Activated naive CD4-positive, alpha-beta T cell treated with anti-CD3 and anti-CD28 coated beads, Interleukin-2, amount 50 U/mL, for 72 hours (primary cell): ENCODE results near the gene RMDN2. TPM values are rescaled to one million over a fixed set of nuclear protein-coding genes. Genes with fewer than 3 reads are reported as not detected.
A peak's percentile ranks its signal among the peaks of the same experiment; 100 is the strongest.
"Not testable (repeated sequence)": the region's sequence is repeated elsewhere in the genome, so short reads cannot be mapped to it uniquely, and the experiment has no call there.

Experiments used
- ATAC-seq, 2 donors: fragments of 150-1000 bp; cut with Tn5 transposase; 2 replicates each; pipeline ENCODE4 v1.10.0; 2021; ENCODE audit warnings: mild to moderate bottlenecking in 2 of 2, moderate library complexity in 2 of 2
- DNase-seq, 2 donors: peaks; one replicate each; pipeline ENCODE4 v3.0.0; 2021 to 2022; ENCODE audit warnings: low spot score in 2 of 2
- H3K27ac Mint-ChIP-seq, 2 donors: one replicate each; pipeline ENCODE4 v1.8.0; 2022; ENCODE audit warnings: mild to moderate bottlenecking in 2 of 2, mixed read lengths in 2 of 2
- H3K36me3 Mint-ChIP-seq, 2 donors: one replicate each; pipeline ENCODE4 v1.8.0; 2022; ENCODE audit warnings: mixed read lengths in 2 of 2
- H3K9me3 Mint-ChIP-seq, 2 donors: one replicate each; pipeline ENCODE4 v1.8.0; 2022; ENCODE audit warnings: mixed read lengths in 2 of 2
- total RNA-seq, 2 donors: library from RNA; stranded (reverse); gene quantifications; one replicate each; pipeline ENCODE4 v1.2.3, GENCODE V29; 2022

RMDN2 gene
- total RNA-seq, 2 donors from 2014 or later = 0.75 to 1.5 TPM

DNA sequence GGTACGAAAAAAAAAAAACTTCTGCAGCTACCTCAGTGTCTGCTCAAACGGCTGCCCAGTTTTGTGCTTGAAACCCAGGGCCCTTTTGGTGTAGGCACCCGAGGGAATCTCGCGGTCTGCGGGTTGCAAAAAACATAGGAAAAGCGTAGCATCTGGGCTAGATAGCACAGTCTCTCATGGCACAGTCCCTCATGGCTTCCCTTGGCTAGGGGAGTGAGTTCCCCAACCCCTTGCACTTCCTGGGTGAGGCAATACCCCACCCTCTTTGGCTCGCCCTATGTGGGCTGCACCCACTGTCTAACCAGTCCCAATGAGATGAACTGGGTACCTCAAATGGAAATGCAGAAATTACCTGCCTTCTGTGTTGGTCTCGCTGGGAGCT lies 37.6 kb downstream of the RMDN2 start:
- not testable (repeated sequence) for DNase-seq, H3K27ac Mint-ChIP-seq, ATAC-seq
- peaks cover 34% of the 10 kb centered on the region in 2 donors for H3K36me3 Mint-ChIP-seq
- peaks cover 20 to 38% of the 10 kb centered on the region in 2 donors for H3K9me3 Mint-ChIP-seq

DNA sequence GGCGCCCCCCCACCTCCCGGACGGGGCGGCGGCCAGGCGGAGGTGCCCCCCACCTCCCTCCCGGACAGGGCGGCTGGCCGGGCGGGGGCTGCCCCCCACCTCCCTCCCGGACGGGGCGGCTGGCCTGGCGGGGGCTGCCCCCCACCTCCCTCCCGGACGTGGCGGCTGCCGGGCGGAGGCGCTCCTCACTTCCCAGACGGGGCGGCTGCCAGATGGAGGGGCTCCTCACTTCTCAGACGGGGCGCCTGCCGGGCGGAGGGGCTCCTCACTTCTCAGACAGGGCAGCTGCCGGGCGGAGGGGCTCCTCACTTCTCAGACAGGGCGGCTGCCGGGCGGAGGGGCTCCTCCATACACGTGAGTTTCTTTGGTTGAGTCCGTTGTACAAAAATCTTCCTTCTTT lies 38.8 kb downstream of the RMDN2 start:
- not testable (repeated sequence) for H3K27ac Mint-ChIP-seq, ATAC-seq
- peaks cover 28 to 34% of the 10 kb centered on the region in 2 donors for H3K36me3 Mint-ChIP-seq

DNA sequence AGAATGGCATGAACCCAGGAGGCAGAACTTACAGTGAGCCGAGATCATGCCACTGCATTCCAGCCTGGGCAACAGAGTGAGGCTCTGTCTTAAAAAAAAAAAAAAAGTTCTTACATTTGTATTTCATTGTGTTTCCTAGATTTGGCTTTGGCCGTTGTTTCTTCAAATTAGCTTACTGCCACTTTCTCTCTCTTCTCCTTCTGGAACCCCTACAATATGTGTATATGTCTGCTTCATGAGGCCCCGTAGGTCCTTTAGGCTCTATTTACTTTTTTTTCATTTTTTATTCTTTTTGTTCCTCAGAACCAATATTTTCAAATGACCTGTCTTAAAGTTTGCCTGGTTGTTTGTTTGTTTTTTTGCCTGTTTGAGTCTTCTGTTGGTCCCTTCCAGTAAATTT lies 41.2 kb downstream of the RMDN2 start:
- ATAC-seq = no peak
- peaks cover 12 to 20% of the 10 kb centered on the region in 2 donors for H3K9me3 Mint-ChIP-seq
- no peak for DNase-seq
- peaks cover 17% of the 10 kb centered on the region in 2 donors for H3K36me3 Mint-ChIP-seq
- no peak overlapping the region for H3K27ac Mint-ChIP-seq

More for the DNA sequence above, 38.8 kb downstream of the RMDN2 start:
- peak in 1 of 2 donors; percentile 48 for DNase-seq
- H3K9me3 Mint-ChIP-seq = peaks cover 20 to 31% of the 10 kb centered on the region in 2 donors

DNA sequence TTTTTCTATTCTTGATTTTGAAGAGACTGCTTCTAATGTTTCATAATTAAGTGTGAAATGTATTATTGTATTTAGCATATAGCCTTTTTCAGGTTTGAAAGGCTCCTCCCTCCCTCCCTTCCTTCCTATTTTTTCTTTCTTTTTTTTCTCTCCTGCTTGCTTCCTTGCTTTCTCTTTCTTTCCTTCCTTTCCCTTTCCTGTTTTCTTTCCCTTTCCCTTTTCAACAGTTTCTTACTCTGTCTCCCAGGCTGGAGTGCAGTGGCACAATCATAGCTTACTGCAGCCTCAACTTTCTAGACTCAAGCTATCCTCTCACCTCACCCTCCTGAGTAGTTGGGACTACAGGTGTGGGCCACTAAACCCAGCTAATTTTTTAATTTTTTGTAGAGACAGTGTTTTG lies 44.6 kb downstream of the RMDN2 start:
- DNase-seq (no peak), ATAC-seq (no peak)
- peaks cover 9 to 14% of the 10 kb centered on the region in 2 donors for H3K36me3 Mint-ChIP-seq
- H3K27ac Mint-ChIP-seq = no peak overlapping the region
- H3K9me3 Mint-ChIP-seq = peaks cover 9 to 14% of the 10 kb centered on the region in 2 donors

DNA sequence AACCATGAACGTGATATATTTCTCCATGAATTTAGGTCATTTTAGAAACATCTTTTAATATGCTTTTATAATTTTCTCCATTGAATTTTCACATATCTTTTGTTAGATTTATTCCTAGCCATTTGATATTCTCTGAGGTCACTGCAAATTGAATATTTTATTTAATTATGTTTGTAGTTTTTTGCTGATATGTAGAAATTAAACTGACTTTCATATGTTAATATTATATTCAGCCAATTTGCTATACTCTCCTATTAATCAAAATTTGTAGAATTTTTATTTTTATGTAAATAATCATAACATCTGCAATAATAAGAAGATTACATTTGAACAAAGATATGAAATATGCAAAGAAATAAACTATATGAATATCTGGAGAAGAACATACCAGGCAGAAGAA lies 46.9 kb downstream of the RMDN2 start:
- H3K9me3 Mint-ChIP-seq = peaks cover 2 to 3% of the 10 kb centered on the region in 2 donors
- no peak overlapping the region for H3K27ac Mint-ChIP-seq
- ATAC-seq (no peak), DNase-seq (no peak)
- peaks cover 2 to 3% of the 10 kb centered on the region in 2 donors for H3K36me3 Mint-ChIP-seq

DNA sequence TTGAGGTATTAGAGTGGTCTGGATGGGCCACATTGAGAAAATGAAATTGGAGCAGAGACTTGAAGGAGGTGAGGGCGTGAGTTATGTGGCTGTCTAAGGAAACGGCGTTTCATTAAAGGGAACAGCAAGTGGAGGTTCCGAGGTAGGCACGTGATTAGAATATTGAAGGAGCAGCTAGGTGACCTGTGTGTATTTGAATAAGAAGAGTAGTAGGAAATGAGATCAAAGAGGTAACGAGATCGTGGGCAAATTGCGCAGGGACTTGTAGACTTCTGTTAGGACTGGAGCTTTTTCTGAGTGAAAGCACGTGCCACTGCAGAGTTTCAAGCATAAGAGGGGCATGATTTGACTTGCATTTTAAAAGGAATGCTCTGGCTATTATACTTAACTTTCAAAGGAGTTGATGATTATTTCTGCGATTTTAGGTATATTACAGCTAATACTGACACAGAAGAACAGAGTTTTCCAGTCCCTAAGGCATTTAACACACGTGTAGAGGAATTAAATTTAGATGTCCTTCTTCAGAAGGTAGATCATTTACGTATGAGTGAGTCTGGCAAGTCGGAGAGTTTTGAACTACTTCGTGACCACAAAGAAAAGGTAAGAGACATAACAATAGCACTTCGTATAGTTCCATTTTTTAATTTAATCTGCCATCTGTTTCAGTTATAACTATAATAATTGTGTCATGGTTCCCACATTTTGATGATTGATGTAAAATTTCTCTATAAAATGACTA lies 48.7 kb downstream of the RMDN2 start:
- Mint-ChIP-seq H3K27ac (no peak overlapping the region), H3K9me3 (no peaks in the 10 kb centered on the region), H3K36me3 (no peaks in the 10 kb centered on the region)
- no peak for DNase-seq
- no peak for ATAC-seq

DNA sequence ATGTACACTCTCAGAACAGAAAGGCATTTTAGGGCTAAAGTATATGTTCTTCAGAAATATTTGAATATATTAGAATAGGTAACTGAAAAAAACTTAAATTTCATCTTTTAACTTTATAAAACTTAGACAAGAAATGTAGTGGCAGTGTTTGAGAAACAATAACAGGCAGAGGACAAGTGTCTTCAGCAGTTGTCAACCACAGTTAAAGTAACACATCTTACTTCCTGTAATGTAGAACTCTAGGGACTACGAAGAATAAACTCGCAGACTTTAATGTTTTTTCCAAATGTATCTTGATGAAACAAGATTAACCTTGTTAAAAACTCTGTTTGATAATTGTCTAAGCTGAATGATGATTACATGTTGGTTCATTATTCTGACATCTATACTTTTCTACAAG lies 50.7 kb downstream of the RMDN2 start:
- no peak for DNase-seq
- Mint-ChIP-seq H3K9me3 (no peaks in the 10 kb centered on the region), H3K36me3 (no peaks in the 10 kb centered on the region), H3K27ac (no peak overlapping the region)
- ATAC-seq = no peak

DNA sequence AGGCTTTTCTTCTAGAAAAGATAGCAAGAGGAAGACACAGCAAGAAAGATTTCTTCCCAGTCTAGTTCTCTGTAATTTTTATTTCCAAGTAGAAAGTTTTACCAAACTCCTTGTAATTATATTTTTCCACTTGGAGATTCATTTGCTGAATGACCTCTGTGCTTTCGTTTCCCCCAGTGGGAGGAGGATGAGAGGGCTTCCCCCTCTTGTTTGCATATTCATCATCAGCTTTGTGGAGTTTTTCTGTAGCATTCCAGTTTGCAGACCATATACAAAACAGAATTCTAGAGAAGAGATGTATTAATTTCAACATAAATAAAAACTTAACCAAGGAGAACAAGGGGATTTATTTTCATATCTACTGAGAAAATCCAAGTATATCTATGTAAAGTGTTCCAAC lies 51.3 kb downstream of the RMDN2 start:
- ATAC-seq (no peak), DNase-seq (no peak)
- H3K9me3 Mint-ChIP-seq = no peaks in the 10 kb centered on the region
- no peaks in the 10 kb centered on the region for H3K36me3 Mint-ChIP-seq
- H3K27ac Mint-ChIP-seq = no peak overlapping the region

DNA sequence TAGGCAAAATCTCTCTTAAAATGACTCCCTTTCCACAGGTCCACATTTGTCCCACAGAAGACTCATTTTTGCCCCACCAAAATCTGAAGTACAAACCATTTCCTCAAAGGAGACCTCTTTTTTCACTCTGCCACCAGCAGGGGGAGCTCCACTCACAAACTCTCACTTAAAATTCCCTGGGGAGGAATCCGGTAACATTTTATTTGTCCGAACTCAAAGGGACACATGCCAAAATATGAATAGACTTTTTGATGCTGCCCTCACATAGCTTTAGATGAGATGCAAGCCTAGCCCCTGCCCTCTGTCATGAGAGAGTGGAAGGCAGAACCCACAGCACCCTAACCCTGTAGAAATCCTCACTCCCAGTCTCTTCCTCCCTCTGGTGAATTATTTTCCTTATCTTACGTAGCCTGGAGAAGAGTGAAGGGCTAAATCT lies 57.1 kb downstream of the RMDN2 start:
- H3K9me3 Mint-ChIP-seq = no peaks in the 10 kb centered on the region
- peak; percentile 60 to 63 for DNase-seq
- peak in 1 of 2 donors; percentile 59 for ATAC-seq
- H3K27ac Mint-ChIP-seq = peak overlapping the region in 1 of 2 donors; percentile 3
- H3K36me3 Mint-ChIP-seq = no peaks in the 10 kb centered on the region

DNA sequence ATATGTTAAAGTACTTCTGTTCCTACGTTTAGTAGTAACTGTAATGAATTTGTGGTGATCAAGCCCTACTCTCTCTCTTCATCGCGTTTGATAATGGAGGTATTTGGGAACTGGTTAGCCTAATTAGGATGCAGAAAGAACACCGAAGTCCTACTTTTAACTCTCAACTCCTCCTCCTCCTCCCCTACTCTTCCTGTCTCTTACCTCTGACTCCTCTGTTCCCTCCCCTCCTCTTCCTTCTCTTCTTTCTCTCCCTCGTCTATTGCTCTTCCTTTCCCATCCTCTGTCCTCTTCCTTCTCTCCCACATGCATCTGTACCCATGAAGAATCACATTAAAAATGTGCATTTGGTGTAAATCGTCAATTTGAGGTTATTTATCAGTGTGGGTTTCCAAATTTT lies 57.8 kb downstream of the RMDN2 start:
- H3K36me3 Mint-ChIP-seq = no peaks in the 10 kb centered on the region
- H3K9me3 Mint-ChIP-seq = no peaks in the 10 kb centered on the region
- DNase-seq (no peak), ATAC-seq (no peak)
- no peak overlapping the region for H3K27ac Mint-ChIP-seq

DNA sequence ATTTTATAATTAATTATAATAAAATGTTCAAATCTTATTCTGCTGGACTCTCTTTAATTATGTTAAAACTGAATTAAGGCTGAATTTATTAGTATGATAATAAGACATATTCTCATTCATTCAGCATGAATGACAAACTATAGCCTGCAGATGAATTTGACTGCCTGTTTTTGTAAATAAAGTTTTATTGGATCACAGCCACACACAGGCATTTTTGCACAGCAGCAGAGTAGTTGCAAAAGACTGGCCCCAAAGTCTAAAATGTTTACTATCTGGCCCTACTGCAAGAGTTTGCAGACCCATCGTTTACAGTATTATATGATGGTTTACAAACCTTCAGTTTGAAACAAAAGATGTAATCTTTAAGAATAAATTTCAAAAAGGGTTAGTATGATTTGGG lies 58.6 kb downstream of the RMDN2 start:
- DNase-seq (no peak), ATAC-seq (no peak)
- H3K9me3 Mint-ChIP-seq = no peaks in the 10 kb centered on the region
- H3K27ac Mint-ChIP-seq = no peak overlapping the region
- H3K36me3 Mint-ChIP-seq = no peaks in the 10 kb centered on the region

DNA sequence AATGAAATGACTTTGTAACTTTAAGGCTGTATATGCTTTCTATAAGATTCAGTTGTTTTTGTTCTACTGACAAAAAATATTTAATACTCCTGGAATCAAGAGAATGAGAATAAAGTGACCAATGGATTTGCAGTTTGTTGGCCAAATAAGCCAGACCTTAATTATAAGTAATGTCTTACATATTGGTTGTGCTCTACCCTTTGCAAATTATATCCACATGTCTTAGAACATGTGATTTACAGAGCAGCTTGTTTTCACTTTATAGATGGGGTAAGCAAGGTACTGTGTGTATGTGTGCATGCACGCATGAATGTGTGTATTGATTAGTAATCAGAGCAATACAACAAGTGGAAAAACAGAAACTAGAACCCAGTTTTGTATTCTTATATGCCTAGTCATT lies 59.1 kb downstream of the RMDN2 start:
- ATAC-seq (no peak), DNase-seq (no peak)
- H3K36me3 Mint-ChIP-seq = no peaks in the 10 kb centered on the region
- no peaks in the 10 kb centered on the region for H3K9me3 Mint-ChIP-seq
- no peak overlapping the region for H3K27ac Mint-ChIP-seq

DNA sequence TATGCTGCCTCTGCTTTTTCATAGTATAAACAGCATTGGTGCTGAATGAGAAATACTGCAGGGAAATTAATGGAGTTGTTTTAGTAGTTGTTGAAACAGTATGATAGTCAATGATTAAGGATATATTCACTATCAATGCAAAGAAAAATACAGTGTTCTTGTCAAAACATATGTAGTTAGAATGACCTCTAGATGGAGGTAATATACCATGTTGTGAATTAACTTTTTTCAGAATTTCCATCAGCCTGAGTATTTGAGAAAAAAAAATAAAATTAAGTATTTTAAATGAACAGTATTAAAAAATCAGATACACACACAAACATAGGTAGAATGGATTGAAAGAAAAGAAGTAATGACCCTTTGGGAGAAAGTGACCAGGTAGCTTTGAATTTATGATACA lies 59.5 kb downstream of the RMDN2 start:
- no peak for ATAC-seq
- no peak for DNase-seq
- no peak overlapping the region for H3K27ac Mint-ChIP-seq
- no peaks in the 10 kb centered on the region for H3K36me3 Mint-ChIP-seq
- no peaks in the 10 kb centered on the region for H3K9me3 Mint-ChIP-seq

DNA sequence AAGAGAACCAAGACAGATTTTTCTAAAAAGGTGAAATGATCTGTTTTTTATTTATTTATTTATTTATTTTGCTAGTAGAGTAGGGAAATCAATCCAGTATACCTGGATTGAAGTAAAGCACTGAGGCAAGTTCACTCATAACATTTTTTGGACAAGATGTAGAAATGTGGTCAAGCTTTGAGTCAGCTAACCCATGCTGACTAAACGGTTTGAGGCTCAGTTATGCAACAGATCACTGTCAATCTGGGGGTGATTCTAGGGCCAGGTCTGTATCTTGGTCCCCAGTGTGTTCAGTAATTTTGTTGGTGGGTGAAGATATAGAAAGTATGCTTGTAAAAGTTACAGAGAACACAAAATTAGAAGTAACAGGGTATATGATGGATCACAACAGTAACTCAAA lies 60.2 kb downstream of the RMDN2 start:
- H3K9me3 Mint-ChIP-seq = no peaks in the 10 kb centered on the region
- ATAC-seq (peak in 1 of 2 donors; percentile 40), DNase-seq (no peak)
- no peaks in the 10 kb centered on the region for H3K36me3 Mint-ChIP-seq
- no peak overlapping the region for H3K27ac Mint-ChIP-seq

DNA sequence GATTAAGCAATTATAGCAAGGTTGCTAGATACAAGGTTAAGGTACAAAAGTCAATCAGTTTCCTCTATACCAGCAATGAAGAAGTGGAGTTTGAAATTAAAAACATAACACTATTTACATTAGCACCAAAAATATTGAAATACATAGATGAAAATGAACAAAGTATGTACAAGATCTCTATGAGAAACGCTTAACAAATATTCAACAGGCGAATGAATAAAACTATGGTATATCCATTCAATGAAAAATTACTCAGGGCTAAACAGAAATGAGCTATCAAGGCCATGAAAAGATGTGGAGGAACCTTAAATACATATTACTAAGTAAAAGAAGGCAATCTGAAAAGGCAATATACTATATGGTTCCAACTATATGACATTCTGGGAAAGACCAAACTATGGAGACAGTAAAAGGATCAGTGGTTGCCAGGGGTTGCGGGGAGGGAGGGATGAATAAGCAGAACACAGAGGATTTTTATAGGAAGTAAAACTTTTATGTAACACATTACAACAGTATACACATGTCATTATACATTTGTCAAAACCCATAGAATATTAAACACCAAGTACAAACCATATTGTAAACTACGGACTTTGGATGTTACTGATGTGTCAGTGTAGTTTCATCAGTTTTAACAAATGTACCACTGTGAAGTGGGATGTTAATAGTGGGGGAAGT lies 62.1 kb downstream of the RMDN2 start:
- no peak for ATAC-seq
- no peak overlapping the region for H3K27ac Mint-ChIP-seq
- H3K36me3 Mint-ChIP-seq = no peaks in the 10 kb centered on the region
- H3K9me3 Mint-ChIP-seq = no peaks in the 10 kb centered on the region
- DNase-seq = no peak

DNA sequence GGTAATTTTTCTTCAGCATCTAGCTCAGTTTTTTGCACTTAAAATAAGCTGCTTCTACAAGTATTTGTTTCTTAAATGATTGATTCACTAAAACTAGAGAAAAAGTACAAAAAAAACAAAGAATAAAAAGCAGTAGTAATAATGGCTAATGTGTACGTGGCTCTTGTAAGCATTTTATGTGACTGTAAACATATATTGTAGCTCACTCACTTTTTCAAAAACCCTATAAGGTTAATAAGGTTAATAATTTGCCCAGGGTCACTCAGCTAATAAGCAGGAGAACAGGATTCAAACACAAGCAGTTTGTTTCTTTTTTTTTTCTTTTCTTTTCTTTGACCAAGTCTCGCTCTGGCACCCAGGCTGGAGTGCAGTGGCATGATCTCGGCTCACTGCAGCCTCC lies 67.5 kb downstream of the RMDN2 start:
- ATAC-seq = no peak

DNA sequence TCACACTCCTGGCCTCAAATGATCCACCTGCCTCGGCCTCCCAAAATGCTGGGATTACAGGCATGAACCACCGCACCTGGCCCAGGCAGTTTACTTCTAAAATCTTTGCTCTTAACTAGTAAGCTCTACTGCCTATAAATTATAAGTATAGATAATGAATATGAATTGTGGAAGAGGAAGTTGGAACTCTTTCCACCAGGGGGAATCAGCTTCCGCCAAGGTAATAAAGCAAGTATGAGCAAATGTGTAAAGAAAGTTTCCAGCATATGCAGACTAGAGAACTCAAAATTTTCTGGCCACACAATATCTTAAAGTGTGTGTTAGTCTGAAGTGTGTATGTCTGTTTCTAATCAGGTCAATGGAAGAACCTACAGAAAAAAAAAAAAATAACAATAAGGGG lies 68.1 kb downstream of the RMDN2 start:
- H3K9me3 Mint-ChIP-seq = no peaks in the 10 kb centered on the region
- ATAC-seq (no peak), DNase-seq (no peak)
- no peak overlapping the region for H3K27ac Mint-ChIP-seq
- no peaks in the 10 kb centered on the region for H3K36me3 Mint-ChIP-seq

More for the DNA sequence above, 67.5 kb downstream of the RMDN2 start:
- no peak for DNase-seq
- Mint-ChIP-seq H3K9me3 (no peaks in the 10 kb centered on the region), H3K36me3 (no peaks in the 10 kb centered on the region), H3K27ac (no peak overlapping the region)

DNA sequence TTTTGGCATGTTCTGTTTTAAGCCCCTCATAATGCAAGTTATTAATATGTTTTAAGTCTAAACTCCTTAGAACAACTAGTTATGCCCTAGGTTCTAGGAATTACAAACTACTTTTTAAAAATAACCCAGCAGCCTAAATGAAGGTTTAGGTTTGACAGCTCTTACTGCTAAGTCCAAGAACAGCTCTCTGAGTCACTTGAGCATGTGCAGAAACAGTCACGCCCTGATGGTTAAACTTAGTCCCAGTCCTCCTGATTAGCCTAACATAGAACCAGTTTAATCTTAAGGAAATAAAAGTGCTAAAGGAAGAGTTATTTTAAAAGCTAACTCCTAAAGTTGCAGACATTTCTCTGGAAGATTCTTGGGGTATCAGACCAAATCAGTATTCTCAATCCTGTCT lies 72.5 kb downstream of the RMDN2 start:
- no peak overlapping the region for H3K27ac Mint-ChIP-seq
- H3K9me3 Mint-ChIP-seq = no peaks in the 10 kb centered on the region
- ATAC-seq (no peak), DNase-seq (no peak)
- H3K36me3 Mint-ChIP-seq = peaks cover 0 to 9% of the 10 kb centered on the region in 2 donors
